ENCODE measurements around the gene CTNNA2. TPM values are rescaled to one million over a fixed set of nuclear protein-coding genes. Genes with fewer than 3 reads are reported as not detected.

The CTNNA2 gene
- total and polyA plus RNA-seq, 9 of the 15 experiments (the other 6 are each of a cell fraction or from before 2014, with no cell fraction given): 0.03 to 0.40 (median 0.15) TPM

GRCh38 chr2:79529636-79530035 is 16.8 kb downstream of the CTNNA2 start:
- ChIA-PET CTCF (ENCODE audit: low intra/inter-chr PET ratio) (no interaction called here), POLR2A (no interaction called here)
- intact Hi-C loops (cut with micrococcal nuclease) (no loop called here), in situ Hi-C loops (cut with MboI) (no loop called here)
- no peak overlapping the region for H3K4me2 ChIP-seq (ENCODE audit: insufficient read depth, low read length)
- no peaks in the 10 kb centered on the region for H3K9me1 ChIP-seq (ENCODE audit: control insufficient read depth, insufficient read depth, low read length)
- H3K27ac ChIP-seq (ENCODE audit: extremely low read depth, low read depth, low read length): no peak overlapping the region
- no peaks in the 10 kb centered on the region for H3K27me3 ChIP-seq (ENCODE audit: control insufficient read depth in 2 of 2, insufficient read depth in 2 of 2, low read length in 2 of 2)
- no peaks in the 10 kb centered on the region for H3K9me3 ChIP-seq (replicated peaks; ENCODE audit: control insufficient read depth, insufficient read depth, low read depth, low read length)
- H3K36me3 ChIP-seq (ENCODE audit: control insufficient read depth, insufficient read depth, low read length): no peaks in the 10 kb centered on the region
- no peaks in the 10 kb centered on the region for H4K20me1 ChIP-seq (replicated peaks; ENCODE audit: control insufficient read depth, insufficient read depth, low read length)
- no peak overlapping the region for H2AFZ ChIP-seq (ENCODE audit: low read depth, low read length)
- H3K4me1 ChIP-seq (replicated peaks in 1 of 2; ENCODE audit: control insufficient read depth in 2 of 2, insufficient read depth in 2 of 2, low read length in 2 of 2): no peaks in the 10 kb centered on the region
- no peak for DNase-seq (ENCODE audit: extremely low read depth in 1 of 4, low spot score in 3 of 4)
- 0% methylated on average over 3 of the region's 3 CpGs for WGBS (ENCODE audit: insufficient coverage, low coverage, missing lambda C conversion rate)
- H3K9ac ChIP-seq (ENCODE audit: insufficient read depth in 1 of 2, low read depth in 2 of 2, low read length in 2 of 2): no peak overlapping the region
- no peaks in the 10 kb centered on the region for H3K79me2 ChIP-seq (ENCODE audit: control insufficient read depth, insufficient read depth, low read length)
- ATAC-seq: no peak
- no peak for FAIRE-seq
- TF ChIP-seq ZBTB7A (IDR thresholded peaks at IDR 0.05; ENCODE audit: borderline replicate concordance, control insufficient read depth, low read depth, low read length) (no peak), ZNF609 (CRISPR knock-in tag; IDR thresholded peaks at IDR 0.05; ENCODE audit: borderline replicate concordance) (no peak), CLOCK (CRISPR knock-in tag; IDR thresholded peaks at IDR 0.05; ENCODE audit: borderline replicate concordance) (no peak), USF2 (CRISPR knock-in tag; IDR thresholded peaks at IDR 0.05) (no peak), TFAP4 (CRISPR knock-in tag; IDR thresholded peaks at IDR 0.05; ENCODE audit: borderline replicate concordance) (no peak)
- BruUV-seq (replicated peaks): no TSS peak
- H3K4me3 ChIP-seq: no peak overlapping the region

Measured in K562 (cell line).